GM23248 (cell line): Measurements from ENCODE around the gene PRDM16. TPM values are rescaled to one million over a fixed set of nuclear protein-coding genes. Genes with fewer than 3 reads are reported as not detected.

ENCODE experiments used
- DNase-seq: peaks from one replicate; pipeline ENCODE4 v3.0.0-alpha.2; 2015
- H2AFZ ChIP-seq: fragments of 200-600 bp; sonication (generic); 2 replicates; pipeline ENCODE4 v1.6.1; 2016; ENCODE audit warnings: antibody characterized with exemption
- H3F3A ChIP-seq: fragments of 200-600 bp; sonication (generic); 2 replicates; pipeline ENCODE4 v1.6.1; 2016; ENCODE audit warnings: mild to moderate bottlenecking, antibody characterized with exemption, mixed run types; ENCODE audit not compliant: insufficient read depth
- H3K27ac ChIP-seq: fragments of 200-600 bp; sonication (generic); 2 replicates; pipeline ENCODE4 v1.5.1; 2016; ENCODE audit warnings: mild to moderate bottlenecking
- H3K27me3 ChIP-seq: fragments of 200-600 bp; sonication (generic); replicated peaks from 2 replicates; pipeline ENCODE4 v1.6.1; 2016; ENCODE audit warnings: mild to moderate bottlenecking; ENCODE audit not compliant: insufficient read depth
- H3K36me3 ChIP-seq: fragments of 200-600 bp; sonication (generic); 2 replicates; pipeline ENCODE4 v1.6.1; 2016; ENCODE audit warnings: low read depth, mild to moderate bottlenecking
- H3K4me1 ChIP-seq: fragments of 200-600 bp; sonication (generic); 2 replicates; pipeline ENCODE4 v1.6.1; 2016; ENCODE audit warnings: mild to moderate bottlenecking; ENCODE audit not compliant: insufficient read depth
- H3K4me2 ChIP-seq: fragments of 200-600 bp; sonication (generic); one replicate; pipeline ENCODE4 v1.6.1; 2016; ENCODE audit warnings: mild to moderate bottlenecking; ENCODE audit not compliant: unreplicated experiment
- H3K4me3 ChIP-seq: fragments of 200-600 bp; sonication (generic); 2 replicates; pipeline ENCODE4 v1.5.1; 2016; ENCODE audit warnings: mild to moderate bottlenecking
- H3K79me2 ChIP-seq: fragments of 200-600 bp; sonication (generic); 2 replicates; pipeline ENCODE4 v1.6.1; 2016; ENCODE audit warnings: mild to moderate bottlenecking; ENCODE audit not compliant: insufficient read depth
- H3K9ac ChIP-seq: fragments of 200-600 bp; sonication (generic); 2 replicates; pipeline ENCODE4 v1.6.1; 2016; ENCODE audit warnings: mild to moderate bottlenecking
- H3K9me2 ChIP-seq: fragments of 200-600 bp; sonication (generic); 2 replicates; pipeline ENCODE4 v1.6.1; 2016; ENCODE audit warnings: mixed run types, mild to moderate bottlenecking, moderate library complexity; ENCODE audit not compliant: insufficient read depth
- H3K9me3 ChIP-seq: fragments of 200-600 bp; sonication (generic); one replicate; pipeline ENCODE4 v1.6.1; 2017; ENCODE audit warnings: low read depth
- H4K20me1 ChIP-seq: fragments of 200-600 bp; sonication (generic); 2 replicates; pipeline ENCODE4 v1.6.0; 2016; ENCODE audit not compliant: insufficient read depth
- EZH2 ChIP-seq: fragments of 200-600 bp; sonication (generic); IDR thresholded peaks from 2 replicates; pipeline ENCODE4 v1.6.1; 2018; ENCODE audit warnings: antibody characterized with exemption, mild to moderate bottlenecking; ENCODE audit not compliant: insufficient read depth, poor library complexity, severe bottlenecking
- EZH2phosphoT487 ChIP-seq: fragments of 200-600 bp; sonication (generic); IDR thresholded peaks from 2 replicates; pipeline ENCODE4 v1.6.1; 2018; ENCODE audit warnings: antibody characterized with exemption, moderate library complexity, mild to moderate bottlenecking, low read depth; ENCODE audit not compliant: insufficient read depth
- WGBS, 2 experiments: methylation state at CpG; one replicate each; pipeline ENCODE4 v1.1.6; 2015 to 2017; ENCODE audit warnings: low lambda C conversion rate in 2 of 2, low coverage in 1 of 2; ENCODE audit errors: missing lambda C conversion rate in 2 of 2; 5-methylcytosine and 5-hydroxymethylcytosine counted together
- in situ Hi-C: fragments of 300-500 bp; cut with MboI; formaldehyde crosslinking; loops from 2 replicates; pipeline ENCODE4 v1.15.0; 2020
- polyA plus RNA-seq: library from polyadenylated mRNA; unstranded; fragments of >200 nt; fragmentation: Nextera tagmentation; extraction: Ambion mirVana; gene quantifications from 2 replicates; pipeline ENCODE4 v1.2.1, GENCODE V29; 2016
- total RNA-seq: library from RNA; depleted of rRNA; stranded (reverse); fragments of >200 nt; shearing (Covaris generic); gene quantifications from 2 replicates; pipeline ENCODE4 v1.2.3, GENCODE V29; 2014

Gene PRDM16
- total and polyA plus RNA-seq, 2 experiments from 2014 or later, result 0.18 TPM; not detected in 1

DNA sequence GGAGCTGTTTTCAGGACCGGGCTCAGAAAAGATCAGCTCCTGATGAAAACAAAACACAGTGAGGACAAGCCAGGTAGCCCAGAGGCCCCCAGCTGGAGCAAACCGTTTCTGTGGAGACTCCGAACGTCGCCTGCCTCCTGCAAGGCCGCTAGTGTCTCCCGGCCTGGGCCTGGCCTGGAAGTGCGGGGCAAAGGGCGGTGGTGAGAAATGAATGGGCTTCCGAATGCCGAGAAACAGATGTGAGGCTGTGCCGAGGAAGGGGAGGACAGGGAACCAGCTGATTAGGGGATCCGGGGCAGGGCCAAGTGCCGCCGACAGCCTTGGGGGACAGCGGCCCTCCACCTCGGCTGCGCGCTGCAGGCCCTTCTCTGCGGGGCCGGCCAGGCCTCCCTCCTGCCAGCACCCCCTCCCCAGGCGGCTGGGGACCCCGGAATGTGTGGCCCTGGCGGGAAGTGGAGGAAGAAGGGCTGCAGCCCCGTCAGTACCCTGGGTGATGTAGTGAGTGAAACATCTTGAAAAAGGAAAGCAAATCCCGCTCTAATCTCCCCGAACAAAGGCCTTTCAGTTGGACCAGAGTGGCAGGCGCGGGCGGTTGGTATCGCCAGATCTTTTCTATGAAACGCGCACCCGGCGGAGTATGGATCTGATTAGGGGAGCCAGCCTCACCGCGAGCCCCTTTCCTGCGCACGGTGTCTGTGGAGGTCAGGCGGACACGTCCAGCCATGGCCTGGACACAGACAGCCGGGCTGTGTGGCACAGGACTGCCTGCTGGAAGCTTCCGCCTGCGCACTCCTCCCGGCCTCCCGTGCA is 52.6 kb downstream of the PRDM16 start:
- H3K9ac ChIP-seq, result no peak overlapping the region
- no peak overlapping the region for H3K4me2 ChIP-seq
- H3K27ac ChIP-seq, result no peak overlapping the region
- no peaks in the 10 kb centered on the region for H3F3A ChIP-seq
- WGBS, 2 experiments, result 44 to 45% methylated on average over 31 to 46 of the region's 46 CpGs
- H3K9me3 ChIP-seq, result no peaks in the 10 kb centered on the region
- H3K4me3 ChIP-seq, result no peak overlapping the region
- no peaks in the 10 kb centered on the region for H4K20me1 ChIP-seq
- no peaks in the 10 kb centered on the region for H3K36me3 ChIP-seq
- H3K9me2 ChIP-seq, result no peaks in the 10 kb centered on the region
- H2AFZ ChIP-seq, result no peak overlapping the region
- in situ Hi-C loops, result no loop called here
- H3K27me3 ChIP-seq, result no peaks in the 10 kb centered on the region
- no peaks in the 10 kb centered on the region for H3K4me1 ChIP-seq
- no peak for TF ChIP-seq EZH2
- TF ChIP-seq EZH2phosphoT487, result no peak
- no peak for DNase-seq
- H3K79me2 ChIP-seq, result no peaks in the 10 kb centered on the region

DNA sequence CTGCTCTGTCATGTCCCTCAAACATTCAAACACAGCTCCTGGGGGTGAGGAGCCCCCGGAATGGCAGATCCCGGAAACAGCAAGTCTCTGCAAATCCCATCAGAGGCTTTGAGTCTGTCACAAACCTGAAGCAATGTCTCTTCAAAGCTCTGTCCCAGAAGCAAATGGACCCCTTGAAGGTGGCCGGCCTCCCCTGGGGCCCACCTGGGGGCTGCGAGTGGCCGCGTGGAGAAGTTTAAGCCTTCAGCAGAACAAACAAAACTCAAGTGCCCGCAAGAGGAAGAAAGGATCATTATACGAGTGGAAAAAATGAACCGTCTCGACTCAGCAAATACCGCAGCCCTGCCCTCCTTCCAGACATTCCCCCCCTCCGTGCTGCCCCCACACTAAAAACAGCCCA is 53.3 kb downstream of the PRDM16 start:
- Histone ChIP-seq H3K9me3 (no peaks in the 10 kb centered on the region), H3F3A (no peaks in the 10 kb centered on the region), H3K4me2 (no peak overlapping the region), H3K4me1 (no peaks in the 10 kb centered on the region), H2AFZ (no peak overlapping the region), H4K20me1 (no peaks in the 10 kb centered on the region), H3K79me2 (no peaks in the 10 kb centered on the region), H3K9ac (no peak overlapping the region), H3K9me2 (no peaks in the 10 kb centered on the region), H3K27me3 (no peaks in the 10 kb centered on the region), H3K4me3 (no peak overlapping the region), H3K36me3 (no peaks in the 10 kb centered on the region), H3K27ac (no peak overlapping the region)
- no peak for DNase-seq
- in situ Hi-C loops, result no loop called here
- TF ChIP-seq EZH2 (no peak), EZH2phosphoT487 (no peak)
- 32 to 47% methylated on average over 12 of the region's 12 CpGs for WGBS, 2 experiments

DNA sequence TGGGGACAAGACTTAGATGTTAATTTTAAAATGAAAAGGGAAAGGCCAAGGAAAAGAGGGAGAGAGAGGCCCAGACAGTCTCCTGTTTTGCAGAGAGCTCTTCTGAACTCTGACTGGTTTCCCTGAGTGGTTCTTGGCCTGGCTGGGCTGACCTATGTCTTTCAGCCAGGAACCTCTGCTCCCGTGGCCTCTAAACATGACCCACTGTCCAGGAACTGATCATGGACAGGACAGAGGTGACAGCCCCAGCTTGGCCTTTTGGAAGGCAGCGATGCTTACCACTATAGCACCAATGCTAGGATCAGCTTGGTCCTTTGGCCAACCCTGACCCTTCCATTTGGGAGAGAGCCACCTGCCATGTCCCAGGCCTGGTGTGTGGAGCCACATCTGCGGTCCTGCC is 55.2 kb downstream of the PRDM16 start:
- no peaks in the 10 kb centered on the region for H4K20me1 ChIP-seq
- no peak overlapping the region for H3K4me3 ChIP-seq
- no peaks in the 10 kb centered on the region for H3K79me2 ChIP-seq
- H3K27ac ChIP-seq, result no peak overlapping the region
- TF ChIP-seq EZH2phosphoT487 (no peak), EZH2 (no peak)
- no peak overlapping the region for H3K4me2 ChIP-seq
- DNase-seq, result no peak
- H3K9me2 ChIP-seq, result no peaks in the 10 kb centered on the region
- H2AFZ ChIP-seq, result no peak overlapping the region
- in situ Hi-C loops, result no loop called here
- H3F3A ChIP-seq, result no peaks in the 10 kb centered on the region
- no peak overlapping the region for H3K9ac ChIP-seq
- 54 to 61% methylated on average over 3 of the region's 3 CpGs for WGBS, 2 experiments
- H3K36me3 ChIP-seq, result no peaks in the 10 kb centered on the region
- no peaks in the 10 kb centered on the region for H3K27me3 ChIP-seq
- H3K4me1 ChIP-seq, result no peaks in the 10 kb centered on the region
- no peaks in the 10 kb centered on the region for H3K9me3 ChIP-seq

DNA sequence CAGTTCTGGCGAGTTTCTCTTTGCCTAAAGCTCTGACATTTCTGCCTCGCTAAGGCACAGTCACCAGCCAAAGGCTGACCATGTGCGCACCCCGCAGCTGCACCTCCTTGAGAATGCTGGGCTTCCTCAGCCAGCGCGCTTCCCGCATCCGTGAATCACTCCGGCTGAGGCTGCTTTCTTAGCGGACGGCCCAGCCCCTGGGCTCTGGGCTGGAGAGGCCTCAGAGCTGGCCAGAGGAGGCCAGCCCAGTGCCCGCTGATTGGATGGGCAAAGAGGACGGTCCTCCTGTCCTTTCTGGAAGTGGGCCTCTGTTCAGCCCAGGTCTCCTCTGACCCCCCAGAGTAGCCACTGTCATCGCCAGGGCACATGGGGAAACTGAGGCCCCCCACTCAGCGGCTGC is 56.1 kb downstream of the PRDM16 start:
- H3K9me2 ChIP-seq, result no peaks in the 10 kb centered on the region
- H3K36me3 ChIP-seq, result no peaks in the 10 kb centered on the region
- no peaks in the 10 kb centered on the region for H3K9me3 ChIP-seq
- no peak overlapping the region for H3K9ac ChIP-seq
- no peak overlapping the region for H3K4me3 ChIP-seq
- no peak for DNase-seq
- no peaks in the 10 kb centered on the region for H4K20me1 ChIP-seq
- no peaks in the 10 kb centered on the region for H3K79me2 ChIP-seq
- H2AFZ ChIP-seq, result no peak overlapping the region
- in situ Hi-C loops, result no loop called here
- TF ChIP-seq EZH2, result no peak
- no peak for TF ChIP-seq EZH2phosphoT487
- no peaks in the 10 kb centered on the region for H3K4me1 ChIP-seq
- no peaks in the 10 kb centered on the region for H3F3A ChIP-seq
- H3K27me3 ChIP-seq, result no peaks in the 10 kb centered on the region
- no peak overlapping the region for H3K4me2 ChIP-seq
- H3K27ac ChIP-seq, result no peak overlapping the region
- 74 to 76% methylated on average over 15 of the region's 15 CpGs for WGBS, 2 experiments
